NCI-H748 (cell line): ENCODE measurements around the gene SFTPD.

Experiments used
- DNase-seq: peaks from one replicate; lab custom pipeline; 2025; ENCODE audit not compliant: unreplicated experiment; lab: John Stamatoyannopoulos, UW

Gene SFTPD

DNA sequence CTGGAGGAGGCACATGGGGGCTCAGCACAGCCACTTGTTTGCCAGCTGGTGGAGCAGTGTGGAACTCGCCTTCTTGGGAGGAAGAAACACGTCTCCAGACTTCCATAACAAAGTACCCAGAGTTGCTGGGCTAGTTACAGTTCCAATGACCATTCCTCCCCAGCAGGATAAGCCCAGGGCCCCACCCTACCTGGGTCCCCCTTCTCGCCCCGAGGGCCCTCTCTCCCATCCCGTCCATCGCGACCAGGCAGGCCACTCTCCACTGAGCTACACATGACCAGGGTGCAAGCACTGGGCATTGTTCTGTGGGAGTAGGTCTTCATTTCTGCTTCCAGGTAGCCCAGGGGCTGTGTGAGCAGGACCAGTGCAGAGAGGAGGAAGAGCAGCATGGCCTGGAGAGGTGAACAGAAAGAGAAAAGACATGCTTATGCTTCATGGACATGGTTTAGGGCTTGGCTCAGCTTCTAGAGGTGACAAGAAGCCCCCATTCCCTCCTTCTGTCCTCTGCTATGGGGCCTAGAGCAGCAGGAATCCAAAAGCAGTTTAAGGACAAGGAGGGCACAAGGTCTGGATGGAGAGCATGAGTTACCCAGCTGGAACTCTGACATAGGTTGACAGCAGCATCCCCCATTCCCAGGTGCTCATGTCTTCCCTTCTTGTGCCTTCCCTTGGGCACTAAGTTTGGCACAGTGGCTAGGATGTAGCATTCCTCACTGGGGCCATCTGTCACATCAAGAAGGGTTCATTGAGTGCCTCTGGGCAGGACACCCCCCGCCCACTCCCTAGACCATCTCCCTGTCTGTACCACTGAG is 2.4 kb downstream of the SFTPD start:
- no peak for DNase-seq

DNA sequence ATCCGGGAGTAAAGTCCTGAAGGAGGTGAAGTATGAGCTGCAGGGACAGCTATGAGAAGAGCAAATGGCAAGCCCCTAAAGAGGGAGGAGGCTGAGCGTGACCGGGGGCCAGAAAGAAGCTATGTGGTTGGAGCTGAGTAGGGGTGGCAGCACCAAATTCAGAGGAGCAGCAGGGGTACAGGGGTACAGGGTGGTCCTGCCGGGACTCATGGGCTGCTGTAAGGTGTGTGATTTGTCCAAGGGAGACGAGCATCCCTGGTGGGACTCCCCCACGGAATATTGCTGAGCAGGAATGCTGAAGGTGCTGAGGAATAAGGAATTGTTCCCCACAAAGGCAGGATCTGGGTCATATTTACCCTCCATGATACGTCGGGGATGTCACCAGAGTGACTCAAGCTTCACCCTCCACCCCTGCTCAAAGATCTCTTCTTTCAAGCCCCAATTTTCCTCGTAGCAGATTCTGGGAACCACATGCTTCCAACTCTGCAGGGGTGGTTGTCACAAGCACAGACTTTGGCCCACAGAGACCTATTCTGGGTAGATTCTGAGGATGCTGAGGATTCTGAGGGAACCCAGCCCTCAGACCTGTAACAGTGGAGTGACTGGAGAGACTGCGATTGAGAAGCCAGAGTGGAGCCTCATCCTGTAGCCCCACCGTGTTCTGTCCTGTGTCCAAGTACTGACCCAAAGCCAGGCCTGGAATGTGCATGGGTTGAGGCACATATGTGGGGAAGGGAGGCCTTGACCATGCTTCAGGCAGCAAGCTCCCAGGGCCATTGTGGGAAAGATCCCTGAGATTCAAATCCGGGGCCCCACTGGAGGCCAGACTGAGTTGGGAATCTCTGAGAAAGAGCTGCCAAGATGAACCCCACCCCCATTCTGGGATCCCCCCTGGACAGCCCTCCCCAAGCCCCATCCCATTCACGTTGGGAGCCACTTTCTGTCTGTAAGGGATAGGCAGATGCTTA is 4.2 kb downstream of the SFTPD start:
- DNase-seq: no peak

DNA sequence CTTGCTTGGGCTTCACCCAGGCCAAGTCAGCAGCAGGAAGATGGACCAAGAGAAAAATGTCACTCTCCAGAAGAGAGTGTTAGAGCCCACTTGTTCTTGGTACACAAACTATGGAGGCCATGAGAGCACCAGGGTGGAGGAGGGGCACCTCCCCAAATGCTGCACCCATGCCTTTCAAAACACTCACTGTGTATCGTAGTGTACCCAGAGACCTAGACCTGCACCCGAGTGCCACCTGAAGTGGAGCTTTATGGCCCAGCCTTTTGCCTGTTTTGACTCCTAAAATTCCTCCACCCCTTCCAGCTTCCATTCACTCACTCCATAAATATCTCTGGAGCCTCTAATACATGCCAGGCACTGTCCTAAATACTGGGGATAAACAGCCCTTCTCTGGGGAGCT is 5.0 kb downstream of the SFTPD start:
- DNase-seq: no peak

DNA sequence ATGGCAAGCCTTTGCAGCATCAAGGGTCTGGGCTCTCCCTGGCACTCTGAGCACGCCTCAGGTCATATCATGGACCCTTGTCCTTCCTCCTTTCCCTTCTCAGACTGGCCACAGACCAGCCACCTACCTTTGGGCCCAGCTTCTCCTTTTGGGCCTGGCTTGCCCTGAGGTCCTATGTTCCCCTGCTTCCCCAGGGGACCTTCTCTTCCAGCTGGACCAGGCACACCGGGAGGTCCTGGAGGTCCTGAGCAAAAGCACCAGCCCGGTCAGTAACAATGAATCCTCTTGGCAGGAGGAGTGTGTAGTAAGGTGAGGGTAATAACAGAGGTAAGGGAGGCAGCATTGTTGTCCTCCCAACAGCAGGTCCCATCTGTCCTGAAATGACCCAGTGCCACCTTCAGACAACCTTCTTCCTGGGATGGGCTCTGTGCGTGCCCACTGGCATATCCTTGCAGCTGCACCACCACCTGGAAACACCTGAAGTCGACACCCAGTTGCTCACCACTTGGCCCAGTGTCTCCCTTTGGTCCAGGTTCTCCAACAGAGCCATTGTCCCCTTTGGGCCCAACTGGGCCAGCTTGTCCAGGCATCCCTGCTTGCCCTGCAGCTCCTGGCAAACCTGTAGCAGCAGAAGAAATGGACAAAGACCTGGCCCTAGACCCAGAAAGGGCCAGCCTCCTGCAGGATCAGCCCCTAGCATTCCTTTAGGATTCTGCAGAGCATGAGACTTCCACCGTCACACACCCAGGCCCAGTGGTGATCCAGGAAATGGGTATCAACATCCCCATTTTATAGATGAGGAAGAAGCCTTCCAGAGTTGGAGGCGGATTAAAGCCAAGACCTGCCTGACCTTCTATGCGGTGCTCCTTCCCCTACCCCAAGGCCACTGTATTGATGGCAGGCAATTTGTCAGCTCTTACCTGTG is 6.4 kb downstream of the SFTPD start:
- DNase-seq: no peak

DNA sequence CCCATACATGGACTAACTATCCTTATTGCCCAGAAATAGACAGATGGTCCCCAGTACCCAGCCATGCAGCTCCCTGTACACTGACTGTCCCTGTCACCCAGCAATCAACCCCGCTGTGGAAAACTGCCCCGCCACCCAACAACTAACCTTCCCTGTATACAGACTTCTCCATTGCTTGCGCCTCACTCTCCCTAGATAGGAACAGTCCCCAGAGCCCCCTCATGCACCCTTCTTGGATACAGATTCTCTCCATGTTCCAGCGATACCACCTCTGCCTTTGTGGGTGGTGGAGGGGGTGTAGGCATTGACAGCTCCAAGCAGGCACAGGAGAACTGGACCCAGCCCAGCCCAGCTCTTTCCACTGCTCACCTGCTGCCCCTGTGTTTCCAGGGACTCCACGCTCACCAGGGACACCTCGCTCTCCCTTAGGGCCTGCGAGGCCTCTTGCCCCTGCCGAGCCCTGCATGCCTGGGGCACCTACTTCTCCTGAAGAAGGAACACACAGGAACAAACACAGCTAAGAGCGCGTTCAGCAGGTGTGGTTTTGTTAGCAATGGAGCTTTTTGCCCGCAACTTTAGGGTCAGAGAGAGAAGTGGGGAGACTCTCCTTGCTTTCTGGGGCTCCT is 7.2 kb downstream of the SFTPD start:
- no peak for DNase-seq

DNA sequence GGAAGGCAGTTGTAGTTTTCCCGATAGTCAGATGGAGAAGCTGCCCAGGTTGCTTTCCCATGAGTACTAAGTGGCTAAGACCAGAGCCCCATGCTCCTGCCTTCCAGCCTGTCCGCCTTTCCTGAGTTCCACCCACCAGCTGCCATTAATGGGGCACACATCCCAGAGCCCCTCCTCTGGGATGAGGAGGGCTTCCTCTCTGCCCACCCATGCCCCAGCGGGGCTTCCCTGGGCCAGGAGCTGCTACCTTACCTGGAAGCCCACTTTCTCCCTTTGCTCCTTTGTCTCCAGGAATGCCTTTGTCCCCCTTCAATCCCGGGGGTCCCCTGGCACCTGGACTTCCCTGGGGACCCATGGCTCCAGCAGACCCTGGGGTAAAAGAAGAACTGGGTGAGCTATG is 7.8 kb downstream of the SFTPD start:
- DNase-seq: no peak

DNA sequence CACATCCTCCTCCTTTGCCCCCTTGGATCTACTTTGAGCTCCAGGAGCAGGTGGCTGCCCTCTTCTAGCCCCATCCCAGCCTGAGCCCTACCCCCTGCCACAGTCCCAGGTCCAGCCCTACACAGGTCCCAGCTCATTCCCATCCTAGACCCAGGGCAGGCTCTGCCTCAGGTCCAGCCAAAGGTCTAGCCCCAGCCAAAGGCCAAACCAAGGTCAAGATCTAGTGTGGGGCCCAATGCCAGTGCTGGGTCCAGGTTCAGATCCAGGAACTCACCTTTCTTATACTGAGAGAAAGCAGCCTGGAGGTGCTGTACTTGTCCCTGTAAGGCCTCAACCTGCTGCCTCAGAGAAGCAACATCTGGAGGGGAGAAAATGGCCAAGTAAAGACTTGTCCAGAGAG is 8.5 kb downstream of the SFTPD start:
- no peak for DNase-seq

DNA sequence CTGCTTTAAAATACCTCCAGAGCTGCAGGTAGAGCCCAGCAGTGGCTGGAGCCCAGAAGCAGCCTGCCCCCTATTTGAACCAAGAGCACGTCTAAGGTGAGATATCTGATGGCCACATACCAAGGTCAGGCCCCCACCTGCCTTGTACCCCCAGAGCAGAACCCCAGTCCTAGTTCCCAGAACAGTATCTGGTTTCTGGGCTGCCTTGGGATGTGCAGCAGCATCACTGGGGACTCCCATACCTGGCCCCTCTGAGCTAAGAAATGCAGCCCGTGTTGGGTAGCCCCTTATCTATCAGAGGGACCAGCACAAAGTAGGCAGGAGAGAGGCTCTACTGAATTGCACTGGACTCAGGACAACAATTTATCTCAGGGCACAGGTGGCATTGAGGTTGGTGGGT is 8.9 kb downstream of the SFTPD start:
- DNase-seq: no peak

DNA sequence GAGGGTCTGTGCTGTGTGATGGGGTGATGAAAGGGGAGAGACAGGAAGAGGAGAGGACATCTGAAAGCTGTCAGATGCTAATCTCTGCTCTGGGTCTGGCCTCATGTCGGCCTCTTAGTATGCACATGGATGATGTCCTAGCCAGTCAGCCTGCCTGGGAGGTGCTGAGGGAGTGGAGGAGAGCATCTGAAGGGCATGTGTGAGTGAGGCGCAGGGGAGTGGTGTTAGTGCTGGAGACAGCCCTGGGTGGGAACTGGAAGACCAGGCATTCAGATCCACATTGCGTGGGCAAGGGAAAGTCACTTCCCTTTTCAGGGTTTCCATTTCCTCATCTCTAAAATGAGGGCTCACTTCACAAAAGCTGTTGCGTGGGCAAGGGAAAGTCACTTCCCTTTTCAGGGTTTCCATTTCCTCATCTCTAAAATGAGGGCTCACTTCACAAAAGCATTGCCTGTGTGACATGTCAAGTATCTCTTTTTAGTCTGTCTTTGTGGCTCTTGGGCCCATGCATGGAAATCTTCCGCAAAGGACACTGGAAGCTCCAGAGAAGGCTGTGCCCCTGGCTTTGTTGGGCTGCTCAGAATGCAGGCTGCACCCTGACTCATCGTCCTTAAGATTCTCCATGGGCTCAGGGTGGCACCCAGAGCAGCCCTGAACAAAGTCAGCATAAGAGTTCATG is 10.0 kb downstream of the SFTPD start:
- DNase-seq: no peak

DNA sequence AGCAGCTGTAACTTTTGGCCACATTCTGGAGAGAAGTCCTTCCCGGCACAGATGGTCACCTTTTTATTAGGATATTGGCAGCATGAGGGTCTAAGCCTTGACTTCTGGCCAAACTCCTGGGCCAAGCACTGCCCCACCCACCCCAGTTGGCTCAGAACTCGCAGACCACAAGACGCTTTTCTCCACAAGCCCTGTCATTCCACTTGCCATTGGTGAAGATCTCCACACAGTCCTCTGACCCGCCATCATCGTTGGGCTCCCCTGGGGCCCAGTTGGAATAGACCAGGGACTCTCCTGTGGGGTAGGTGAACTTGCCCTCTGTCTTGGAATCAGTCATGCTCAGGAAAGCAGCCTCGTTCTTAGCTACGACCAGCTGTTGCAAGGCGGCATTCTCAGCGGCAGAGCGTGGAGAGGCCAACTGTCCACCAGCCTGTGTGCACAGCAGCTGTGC is 11.2 kb downstream of the SFTPD start:
- DNase-seq: no peak

DNA sequence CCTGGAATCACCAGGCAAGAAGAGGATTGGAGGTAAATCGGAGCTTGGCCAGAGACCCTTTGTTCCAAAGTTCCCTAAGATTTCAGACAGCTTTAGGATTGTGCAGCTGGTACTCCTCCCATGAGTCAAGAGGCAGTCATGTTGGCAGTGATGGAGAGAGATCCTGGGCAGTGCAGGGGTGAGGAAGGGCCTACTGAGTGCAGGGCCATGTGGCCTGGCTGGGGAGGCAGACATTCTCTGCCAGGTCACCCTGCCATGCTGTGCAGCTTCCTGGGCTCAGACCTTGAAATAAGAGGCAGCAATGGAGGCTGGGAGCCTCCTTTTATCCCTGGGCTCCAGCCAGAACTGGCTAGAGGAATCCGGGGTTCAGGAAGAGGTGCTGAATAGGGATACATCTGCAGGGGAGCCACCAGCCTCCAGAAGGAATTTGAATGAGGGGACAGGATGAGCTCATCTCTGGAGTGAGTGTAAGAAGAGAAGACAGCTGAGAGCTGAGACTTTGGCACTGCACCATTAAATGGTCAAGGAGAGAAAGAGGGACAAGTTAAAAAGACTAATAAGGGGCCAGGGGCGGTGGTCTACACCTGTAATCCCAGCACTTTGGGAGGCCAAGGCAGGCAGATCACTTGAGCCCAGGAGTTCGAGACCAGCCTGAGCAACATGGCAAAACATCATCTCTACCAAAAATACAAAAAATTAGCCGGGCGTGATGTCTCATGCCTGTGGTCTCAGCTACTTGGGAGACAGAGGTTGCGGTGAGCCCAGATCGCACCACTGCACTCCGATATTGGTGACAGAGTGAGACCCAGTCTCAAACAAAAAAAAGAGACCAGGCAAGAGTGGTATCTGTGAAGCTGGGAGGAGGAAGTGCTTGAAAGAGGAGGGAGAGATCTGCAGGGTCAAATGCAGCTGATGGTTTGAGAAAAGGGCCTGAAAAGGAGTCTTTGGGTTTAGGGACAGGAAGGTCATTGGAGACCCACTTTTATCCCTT is 12.0 kb downstream of the SFTPD start:
- DNase-seq: no peak

DNA sequence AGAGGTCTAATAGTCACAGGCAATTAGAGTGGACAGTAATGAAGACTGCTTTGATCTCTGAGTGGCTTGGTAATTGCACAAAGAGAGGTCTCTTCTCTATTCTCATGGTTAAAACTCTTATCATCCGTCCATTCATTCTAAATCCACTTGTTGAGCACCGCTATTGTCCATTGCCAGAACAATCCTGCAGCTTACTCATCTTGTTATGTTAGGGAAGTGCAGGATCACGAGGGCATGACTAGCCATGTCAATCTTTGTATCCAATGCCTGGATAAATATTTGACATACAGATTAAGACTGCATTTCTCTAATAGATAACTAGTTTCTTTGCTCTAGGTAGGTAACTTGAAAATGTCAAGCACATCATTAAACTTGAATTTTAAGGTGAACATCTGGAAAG is 14.9 kb downstream of the SFTPD start:
- no peak for DNase-seq

DNA sequence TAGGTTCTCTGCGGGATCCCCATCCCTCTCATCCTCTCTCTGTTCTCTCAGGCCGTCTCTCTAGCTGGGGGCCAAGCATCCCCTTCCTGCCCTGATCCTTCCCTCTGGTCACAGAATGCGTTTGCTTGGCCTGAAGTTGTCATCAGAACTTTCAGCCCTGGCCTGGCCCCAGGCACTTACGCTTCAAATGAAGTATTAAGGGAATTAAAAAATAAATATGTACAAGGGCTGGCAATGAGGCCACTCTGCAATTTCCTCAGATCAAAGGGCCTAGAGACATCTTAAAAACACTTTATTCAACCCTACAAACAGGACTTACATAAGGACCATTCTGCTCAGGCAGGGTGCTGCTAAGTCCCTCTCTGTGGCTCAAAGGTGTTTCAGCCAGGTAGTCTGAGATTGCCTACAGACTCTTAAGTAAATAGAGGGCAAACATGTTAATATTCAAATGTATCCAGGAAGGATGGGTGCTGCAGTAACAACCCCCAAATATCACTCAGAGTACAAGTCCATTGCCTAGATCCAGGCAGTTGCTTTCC is 16.0 kb downstream of the SFTPD start:
- DNase-seq: no peak

DNA sequence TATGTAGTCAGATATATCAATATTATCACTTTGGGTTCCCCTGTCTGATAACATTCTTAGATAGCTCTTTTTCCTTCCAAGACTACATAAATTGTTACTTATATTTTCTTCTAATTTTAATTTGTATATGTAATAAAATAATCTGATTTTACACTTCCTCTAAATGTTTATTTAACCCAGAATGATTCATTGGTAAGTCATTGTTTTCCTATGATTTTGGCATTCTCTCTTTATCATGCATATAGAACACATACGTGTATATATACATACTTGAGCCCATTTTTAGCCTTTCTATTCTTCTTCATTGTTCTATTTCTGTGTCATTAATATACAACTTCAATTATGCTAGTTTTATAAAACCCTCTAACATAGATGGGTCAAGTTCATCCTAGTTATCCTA is 16.6 kb downstream of the SFTPD start:
- DNase-seq: no peak

DNA sequence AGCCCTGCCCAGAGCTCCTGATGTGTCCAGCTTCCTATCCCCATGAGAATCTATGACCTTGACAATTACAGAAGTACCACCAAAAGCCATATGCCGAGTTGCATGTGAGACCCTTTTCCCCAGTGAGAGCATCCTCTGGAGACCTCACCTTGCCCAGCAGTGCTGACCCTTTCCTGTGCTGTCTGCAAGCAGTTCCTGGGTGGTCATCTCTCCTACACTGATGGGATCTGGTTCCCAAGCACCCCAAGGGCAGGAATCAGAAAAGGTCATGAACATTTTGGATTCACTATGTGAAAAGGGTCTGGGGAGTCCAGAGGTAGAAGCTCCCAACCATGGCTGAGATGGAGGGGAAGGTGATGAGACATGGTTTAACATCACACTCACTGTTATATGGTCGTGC is 18.2 kb downstream of the SFTPD start:
- DNase-seq: no peak

DNA sequence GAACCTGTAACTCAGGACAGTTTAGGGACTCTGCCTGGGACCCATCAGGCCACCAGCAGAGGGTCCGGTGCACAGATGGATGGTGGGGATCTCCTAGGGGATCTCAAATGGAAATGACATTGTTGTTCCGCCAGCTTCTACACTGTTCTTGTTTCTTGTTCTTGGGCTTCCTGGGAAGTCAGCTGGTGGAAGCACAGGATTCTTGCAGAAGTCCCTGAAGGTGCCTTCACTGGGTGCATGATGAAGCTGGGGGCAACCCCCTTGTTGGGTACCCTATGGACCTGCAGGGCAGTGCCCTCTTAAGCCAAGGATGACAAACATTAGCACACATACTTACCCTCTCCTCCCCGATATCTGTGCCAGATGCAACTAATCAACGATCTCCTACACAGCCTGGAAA is 18.6 kb downstream of the SFTPD start:
- no peak for DNase-seq

DNA sequence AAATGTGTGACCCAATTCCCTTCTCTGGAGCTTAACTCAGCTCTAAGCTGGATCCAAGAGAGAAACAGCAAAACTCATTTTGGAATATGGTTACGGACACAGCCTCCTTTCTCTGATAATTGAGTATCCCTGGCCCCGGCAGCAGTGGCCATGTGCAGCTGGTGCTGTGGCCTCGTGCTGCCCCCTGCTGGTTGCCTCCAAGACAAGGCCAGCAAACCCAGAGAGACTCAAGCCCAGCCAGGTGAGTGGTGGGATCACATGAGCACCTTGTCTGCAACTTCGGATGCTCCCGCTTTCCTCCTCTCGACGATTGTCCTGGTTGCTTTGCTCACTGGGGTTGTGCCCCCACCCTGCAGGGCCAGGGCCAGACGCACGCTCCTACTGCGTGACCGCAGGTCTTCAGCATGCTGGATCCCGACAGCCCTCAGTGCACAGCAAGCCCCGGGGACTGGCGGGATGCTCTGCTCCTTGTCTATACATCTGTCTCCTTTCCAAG is 19.4 kb downstream of the SFTPD start:
- peak; percentile 74 for DNase-seq

DNA sequence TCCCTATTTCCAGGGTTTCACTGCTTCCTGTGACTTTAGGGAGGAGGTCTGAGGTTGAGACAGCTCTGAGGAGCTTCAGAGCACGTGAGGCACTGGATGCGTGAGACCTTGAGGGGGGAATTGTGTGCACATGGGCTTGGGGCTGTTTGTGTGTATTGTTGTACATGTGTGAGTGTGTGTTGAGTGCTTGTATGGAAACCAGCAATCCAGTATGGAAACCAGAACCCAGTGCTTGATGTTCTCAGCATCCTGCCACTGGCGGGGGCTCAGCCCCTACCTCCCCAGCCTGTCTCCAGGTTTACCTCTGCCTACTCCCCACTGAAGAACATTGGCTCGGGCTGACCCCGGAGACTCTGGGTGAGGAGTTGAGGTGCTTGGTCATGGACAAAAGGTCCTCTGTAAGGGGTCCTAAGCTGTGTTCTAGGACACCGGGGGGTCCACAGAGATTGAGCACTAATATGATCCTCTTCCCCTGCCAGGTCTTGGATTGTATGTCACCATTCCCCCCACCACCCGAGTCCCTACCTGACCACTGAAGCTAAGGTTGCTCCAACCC is 20.8 kb downstream of the SFTPD start:
- DNase-seq: no peak
